ENCODE data around the gene KRTAP4-5.
"Not testable (repeated sequence)": the region's sequence is repeated elsewhere in the genome, so short reads cannot be mapped to it uniquely, and the experiment has no call there.

The KRTAP4-5 gene

DNA sequence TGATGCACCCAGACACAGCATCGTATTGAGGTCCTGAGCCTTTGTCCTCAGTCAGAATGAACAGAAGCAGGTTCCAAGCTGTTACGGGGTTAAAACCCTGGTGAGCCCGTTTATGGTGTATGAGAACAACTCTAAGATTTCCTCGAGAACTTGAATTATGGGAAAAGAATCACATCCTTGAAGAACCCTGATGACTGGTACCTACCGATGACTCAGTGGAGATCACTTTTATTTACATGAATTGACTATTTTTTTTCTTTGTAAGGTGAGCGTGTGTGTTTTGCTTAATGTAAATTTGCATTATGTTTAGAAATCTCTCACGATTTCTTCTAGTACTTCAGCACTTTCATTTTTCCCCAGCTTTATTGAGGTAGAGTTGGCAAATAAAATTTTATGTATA lies 14.2 kb upstream of the KRTAP4-5 start:
- H3K27me3 Mint-ChIP-seq = peaks cover 10% of the 10 kb centered on the region
- no peaks in the 10 kb centered on the region for H3K4me1 Mint-ChIP-seq
- H3K4me3 Mint-ChIP-seq = no peak overlapping the region
- no peak for DNase-seq
- no peak overlapping the region for H3K27ac Mint-ChIP-seq
- H3K36me3 Mint-ChIP-seq = no peaks in the 10 kb centered on the region
- CTCF ChIA-PET = no interaction called here
- H3K9me3 Mint-ChIP-seq = no peaks in the 10 kb centered on the region

DNA sequence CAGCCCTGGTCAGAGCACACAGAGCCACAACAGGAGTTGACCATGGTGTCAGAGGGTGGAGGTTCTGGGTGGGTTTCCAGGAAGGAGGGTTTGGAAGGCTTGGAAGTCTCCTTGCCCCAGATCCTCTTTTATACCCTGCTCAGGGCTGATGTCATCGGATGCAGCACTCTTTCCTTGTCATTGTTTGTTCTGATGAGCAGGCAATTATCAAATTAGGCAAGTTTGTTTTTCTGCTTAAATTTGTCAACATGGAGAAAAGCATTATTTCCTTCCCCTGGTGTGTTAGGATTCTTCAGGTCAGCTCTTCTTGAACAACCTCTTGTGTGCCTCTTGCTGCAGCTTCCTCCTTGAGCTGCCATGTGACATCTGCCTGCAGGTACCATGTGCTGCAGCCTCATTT lies 11.0 kb upstream of the KRTAP4-5 start, which contains the start of gene KRTAP4-4:
TSS of gene KRTAP4-4 (minus strand) at position 101 of the 400 bp plus-strand sequence. CDS start at position 44, 57 bp downstream.
- H3K27ac Mint-ChIP-seq = no peak within 1 kb of the TSS
- H3K27me3 Mint-ChIP-seq = peaks cover 11% of the 10 kb centered on the region
- H3K36me3 Mint-ChIP-seq = no peaks in the 10 kb centered on the region
- no peaks in the 10 kb centered on the region for H3K9me3 Mint-ChIP-seq
- CTCF ChIA-PET = no interaction called here
- DNase-seq = no peak
- H3K4me1 Mint-ChIP-seq = no peaks in the 10 kb centered on the region
- no peak within 1 kb of the TSS for H3K4me3 Mint-ChIP-seq

- H3K9me3 Mint-ChIP-seq, DNase-seq, H3K36me3 Mint-ChIP-seq, CTCF ChIA-PET, H3K4me3 Mint-ChIP-seq, H3K27ac Mint-ChIP-seq, H3K4me1 Mint-ChIP-seq: not testable (repeated sequence)
- peaks cover 11% of the 10 kb centered on the region for H3K27me3 Mint-ChIP-seq
Measured at GRCh38 chr17:41160190-41160589, 10.6 kb upstream of the KRTAP4-5 start.

GRCh38 chr17:41153856-41154255 lies 4.2 kb upstream of the KRTAP4-5 start:
- H3K4me3 Mint-ChIP-seq = no peak overlapping the region
- CTCF ChIA-PET = no interaction called here
- no peaks in the 10 kb centered on the region for H3K36me3 Mint-ChIP-seq
- no peaks in the 10 kb centered on the region for H3K9me3 Mint-ChIP-seq
- DNase-seq = no peak
- no peaks in the 10 kb centered on the region for H3K4me1 Mint-ChIP-seq
- peaks cover 8% of the 10 kb centered on the region for H3K27me3 Mint-ChIP-seq
- no peak overlapping the region for H3K27ac Mint-ChIP-seq

DNA sequence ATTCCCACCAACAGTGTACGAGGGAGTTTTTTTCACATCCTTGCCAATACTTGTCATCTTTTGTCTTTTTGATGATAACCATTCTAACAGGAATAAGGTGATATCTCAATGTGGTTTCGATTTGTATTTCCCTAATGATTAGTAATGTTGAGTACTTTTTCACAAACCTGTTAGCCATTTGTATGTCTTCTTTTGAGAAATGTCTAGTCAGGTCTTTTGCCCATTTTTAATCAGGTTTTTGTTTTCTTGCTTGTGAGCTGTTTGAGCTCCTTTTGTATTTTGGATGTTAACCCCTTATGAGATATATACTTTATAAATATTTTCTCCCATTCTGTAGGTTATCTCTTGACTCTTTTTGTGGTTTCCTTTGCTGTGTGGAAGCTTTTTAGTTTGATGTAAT lies 1.9 kb upstream of the KRTAP4-5 start:
- Mint-ChIP-seq H3K9me3 (no peaks in the 10 kb centered on the region), H3K36me3 (no peaks in the 10 kb centered on the region), H3K27ac (no peak overlapping the region), H3K4me3 (no peak overlapping the region), H3K4me1 (no peaks in the 10 kb centered on the region), H3K27me3 (peaks cover 4% of the 10 kb centered on the region)
- no peak for DNase-seq
- CTCF ChIA-PET = no interaction called here

GRCh38 chr17:41150026-41150425 lies 401 bp upstream of the KRTAP4-5 start:
- no peaks in the 10 kb centered on the region for H3K4me1 Mint-ChIP-seq
- no peak overlapping the region for H3K4me3 Mint-ChIP-seq
- H3K27me3 Mint-ChIP-seq = peaks cover 4% of the 10 kb centered on the region
- no peak for DNase-seq
- H3K9me3 Mint-ChIP-seq = no peaks in the 10 kb centered on the region
- no peak overlapping the region for H3K27ac Mint-ChIP-seq
- CTCF ChIA-PET = no interaction called here
- H3K36me3 Mint-ChIP-seq = no peaks in the 10 kb centered on the region

- H3K36me3 Mint-ChIP-seq, H3K4me1 Mint-ChIP-seq, CTCF ChIA-PET, DNase-seq, H3K4me3 Mint-ChIP-seq, H3K27me3 Mint-ChIP-seq, H3K9me3 Mint-ChIP-seq, H3K27ac Mint-ChIP-seq: not testable (repeated sequence)
Measured at GRCh38 chr17:41148971-41149651, 514 bp downstream of the KRTAP4-5 start.

GRCh38 chr17:41147531-41148204 lies 2.0 kb downstream of the KRTAP4-5 start:
- no peaks in the 10 kb centered on the region for H3K4me1 Mint-ChIP-seq
- CTCF ChIA-PET = no interaction called here
- no peaks in the 10 kb centered on the region for H3K27me3 Mint-ChIP-seq
- no peak for DNase-seq
- peaks cover 9% of the 10 kb centered on the region for H3K9me3 Mint-ChIP-seq
- no peak overlapping the region for H3K4me3 Mint-ChIP-seq
- H3K36me3 Mint-ChIP-seq = no peaks in the 10 kb centered on the region
- H3K27ac Mint-ChIP-seq = no peak overlapping the region

DNA sequence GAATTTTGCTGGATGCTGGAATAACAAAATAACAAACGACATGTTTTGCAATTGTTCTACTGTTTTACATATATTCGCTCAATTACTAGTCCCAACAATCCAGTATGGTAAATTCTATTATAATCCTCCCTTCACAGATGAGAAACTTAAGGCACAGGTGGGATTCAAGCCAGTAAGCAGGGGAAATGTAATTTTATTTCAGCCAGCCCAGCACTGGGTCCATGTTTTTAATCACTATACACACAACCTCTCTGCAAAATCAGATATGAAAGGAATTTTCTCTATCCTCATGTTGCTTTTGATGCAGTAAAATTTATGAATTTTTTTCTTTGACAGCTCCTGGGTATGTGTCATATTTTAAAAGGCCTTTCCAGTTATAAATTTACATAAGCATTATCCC lies 4.4 kb downstream of the KRTAP4-5 start:
- no peaks in the 10 kb centered on the region for H3K4me1 Mint-ChIP-seq
- H3K27me3 Mint-ChIP-seq = no peaks in the 10 kb centered on the region
- CTCF ChIA-PET = no interaction called here
- no peaks in the 10 kb centered on the region for H3K36me3 Mint-ChIP-seq
- no peak overlapping the region for H3K27ac Mint-ChIP-seq
- no peak for DNase-seq
- H3K4me3 Mint-ChIP-seq = no peak overlapping the region
- H3K9me3 Mint-ChIP-seq = peaks cover 19% of the 10 kb centered on the region

DNA sequence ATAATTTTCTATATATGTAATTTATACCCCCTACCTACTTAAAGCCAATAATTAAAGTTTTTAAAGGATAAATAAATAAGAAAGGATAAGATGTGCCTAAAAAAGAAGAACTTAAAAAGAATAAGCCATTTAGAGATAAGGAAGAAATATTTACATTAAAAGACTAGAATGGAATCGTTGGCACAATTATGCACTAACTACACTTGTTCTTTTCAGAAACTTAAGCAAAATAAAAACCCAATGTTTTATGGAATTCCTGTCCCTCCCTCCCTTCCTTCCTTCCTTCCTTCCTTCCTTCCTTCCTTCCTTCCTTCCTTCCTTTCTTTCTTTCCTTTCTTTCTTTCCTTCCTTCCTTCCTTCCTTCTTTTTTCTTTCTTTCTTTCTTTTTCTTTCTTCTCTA lies 4.8 kb downstream of the KRTAP4-5 start:
- Mint-ChIP-seq H3K9me3 (peaks cover 19% of the 10 kb centered on the region), H3K27ac (no peak overlapping the region), H3K4me3 (no peak overlapping the region), H3K4me1 (no peaks in the 10 kb centered on the region), H3K36me3 (no peaks in the 10 kb centered on the region), H3K27me3 (peaks cover under 1% of the 10 kb centered on the region)
- CTCF ChIA-PET = no interaction called here
- no peak for DNase-seq

DNA sequence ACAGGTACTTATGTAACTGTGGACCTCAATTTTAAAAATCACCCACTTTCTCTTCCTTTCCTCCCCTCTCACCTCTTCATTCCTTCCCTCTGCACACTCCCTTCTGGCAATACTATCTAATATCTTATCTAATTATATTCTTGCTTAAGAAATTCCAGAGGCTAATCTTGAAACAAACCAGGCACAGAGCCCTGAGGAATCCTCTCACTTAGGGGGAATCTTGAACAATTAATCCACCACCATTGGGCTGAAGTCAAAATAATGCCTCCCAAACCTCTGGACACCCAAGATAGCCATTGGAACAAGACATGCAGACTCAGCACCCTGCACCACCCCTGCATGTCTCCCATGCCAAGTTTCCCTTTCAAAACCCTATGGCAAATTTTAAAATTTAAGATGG lies 8.3 kb downstream of the KRTAP4-5 start:
- CTCF ChIA-PET = no interaction called here
- DNase-seq = no peak
- H3K36me3 Mint-ChIP-seq = no peaks in the 10 kb centered on the region
- no peak overlapping the region for H3K27ac Mint-ChIP-seq
- H3K9me3 Mint-ChIP-seq = peaks cover 24% of the 10 kb centered on the region
- no peaks in the 10 kb centered on the region for H3K4me1 Mint-ChIP-seq
- peaks cover 4% of the 10 kb centered on the region for H3K27me3 Mint-ChIP-seq
- H3K4me3 Mint-ChIP-seq = no peak overlapping the region

- no peak for DNase-seq
- Mint-ChIP-seq H3K4me1 (no peaks in the 10 kb centered on the region), H3K27ac (no peak within 1 kb of the TSS), H3K9me3 (peaks cover 24% of the 10 kb centered on the region), H3K4me3 (no peak within 1 kb of the TSS), H3K27me3 (peaks cover 4% of the 10 kb centered on the region), H3K36me3 (no peaks in the 10 kb centered on the region)
- CTCF ChIA-PET = no interaction called here
Measured at GRCh38 chr17:41140360-41141131, 9.1 kb downstream of the KRTAP4-5 start, which contains the start of gene KRTAP4-6. Gene KRTAP4-6 (minus strand): TSS chr17:41140544. CDS start chr17:41140487, 57 bp downstream.

DNA sequence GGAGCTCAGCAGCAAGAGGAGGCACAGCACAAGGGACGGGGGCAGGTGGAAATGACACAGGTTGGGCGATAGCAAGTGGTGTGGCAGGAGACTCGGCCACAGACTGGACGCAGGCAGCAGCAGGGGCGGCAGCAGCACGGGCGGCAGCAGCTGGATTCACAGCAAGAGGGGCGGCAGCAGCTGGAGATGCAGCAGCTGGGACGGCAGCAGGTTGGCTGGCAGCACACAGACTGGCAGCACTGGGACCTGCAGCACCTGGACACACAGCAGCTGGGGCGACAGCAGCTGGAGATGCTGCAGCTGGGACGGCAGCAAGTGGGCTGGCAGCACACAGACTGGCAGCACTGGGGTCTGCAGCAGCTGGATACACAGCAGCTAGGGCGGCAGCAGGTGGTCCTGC lies 9.8 kb downstream of the KRTAP4-5 start:
- H3K9me3 Mint-ChIP-seq = peaks cover 24% of the 10 kb centered on the region
- H3K36me3 Mint-ChIP-seq, DNase-seq, H3K27me3 Mint-ChIP-seq, H3K4me1 Mint-ChIP-seq, H3K4me3 Mint-ChIP-seq, H3K27ac Mint-ChIP-seq, CTCF ChIA-PET: not testable (repeated sequence)

- H3K27me3 Mint-ChIP-seq = no peaks in the 10 kb centered on the region
- H3K4me3 Mint-ChIP-seq = no peak overlapping the region
- H3K4me1 Mint-ChIP-seq = no peaks in the 10 kb centered on the region
- no peak for DNase-seq
- H3K9me3 Mint-ChIP-seq = peaks cover 2% of the 10 kb centered on the region
- CTCF ChIA-PET = no interaction called here
- no peak overlapping the region for H3K27ac Mint-ChIP-seq
- H3K36me3 Mint-ChIP-seq = no peaks in the 10 kb centered on the region
Measured at GRCh38 chr17:41133880-41134735, 15.5 kb downstream of the KRTAP4-5 start.

All from activated naive CD4-positive, alpha-beta T cell treated with anti-CD3 and anti-CD28 coated beads, Interleukin-2, amount 10 ng/mL, durations not matched to agents 7 days and 5 days (primary cell).